ENCODE measurements around the gene ZBTB43. TPM values are rescaled to one million over a fixed set of nuclear protein-coding genes. Genes with fewer than 3 reads are reported as not detected.

ZBTB43 gene
- total RNA-seq, 1 donor from 2014 or later, result 21.5 TPM

GRCh38 chr9:126879288-126879687 is 74.4 kb downstream of the ZBTB43 start:
- Histone ChIP-seq H3K9ac (ENCODE audit: low read length) (no peak overlapping the region), H3K4me1 (ENCODE audit: insufficient read depth, low read length) (no peaks in the 10 kb centered on the region), H3K27me3 (ENCODE audit: insufficient read depth, low read length) (no peaks in the 10 kb centered on the region), H3K4me2 (ENCODE audit: low read length) (no peak overlapping the region), H4K20me1 (ENCODE audit: insufficient read depth, low read length) (peaks cover 72% of the 10 kb centered on the region), H3K4me3 (ENCODE audit: insufficient read depth, low read depth, low read length) (no peak overlapping the region), H3K36me3 (ENCODE audit: insufficient read depth, low read length) (peaks cover 11% of the 10 kb centered on the region), H3K79me2 (ENCODE audit: insufficient read depth, low read length) (peaks cover 36% of the 10 kb centered on the region), H3K9me3 (ENCODE audit: insufficient read depth, low read depth, low read length) (no peaks in the 10 kb centered on the region), H2AFZ (ENCODE audit: low read depth, low read length) (no peak overlapping the region), H3K27ac (ENCODE audit: low read depth, low read length) (no peak overlapping the region)
- Mint-ChIP-seq H3K36me3 (ENCODE audit: low read depth, unreplicated experiment) (peaks cover 23% of the 10 kb centered on the region), H3K27me3 (ENCODE audit: low read depth, unreplicated experiment) (no peaks in the 10 kb centered on the region), H3K4me3 (ENCODE audit: unreplicated experiment) (no peak overlapping the region), H3K9me3 (ENCODE audit: unreplicated experiment) (peaks cover 2% of the 10 kb centered on the region), H3K4me1 (ENCODE audit: low read depth, unreplicated experiment) (peaks cover 12% of the 10 kb centered on the region), H3K27ac (ENCODE audit: unreplicated experiment) (no peak overlapping the region)
- TF ChIP-seq CTCF (IDR thresholded peaks at IDR 0.05; ENCODE audit: insufficient read depth, low read depth, low read length) (no peak), EZH2 (IDR thresholded peaks at IDR 0.05; ENCODE audit: insufficient read depth, low read length) (no peak)
- FAIRE-seq (no peak), DNase-seq (ENCODE audit: low read depth) (no peak)

- H3K36me3 Mint-ChIP-seq (ENCODE audit: low read depth, unreplicated experiment), result peaks cover 23% of the 10 kb centered on the region
- H3K27ac Mint-ChIP-seq (ENCODE audit: unreplicated experiment), result no peak overlapping the region
- no peak overlapping the region for H3K27ac ChIP-seq (ENCODE audit: low read depth, low read length)
- H3K27me3 ChIP-seq (ENCODE audit: insufficient read depth, low read length), result no peaks in the 10 kb centered on the region
- H3K36me3 ChIP-seq (ENCODE audit: insufficient read depth, low read length), result peaks cover 15% of the 10 kb centered on the region
- H3K9me3 Mint-ChIP-seq (ENCODE audit: unreplicated experiment), result peaks cover 2% of the 10 kb centered on the region
- H3K79me2 ChIP-seq (ENCODE audit: insufficient read depth, low read length), result peaks cover 28% of the 10 kb centered on the region
- no peak overlapping the region for H2AFZ ChIP-seq (ENCODE audit: low read depth, low read length)
- H3K4me1 Mint-ChIP-seq (ENCODE audit: low read depth, unreplicated experiment), result peaks cover 5% of the 10 kb centered on the region
- no peak overlapping the region for H3K9ac ChIP-seq (ENCODE audit: low read length)
- H3K4me1 ChIP-seq (ENCODE audit: insufficient read depth, low read length), result no peaks in the 10 kb centered on the region
- FAIRE-seq, result no peak
- H3K9me3 ChIP-seq (ENCODE audit: insufficient read depth, low read depth, low read length), result no peaks in the 10 kb centered on the region
- TF ChIP-seq CTCF (IDR thresholded peaks at IDR 0.05; ENCODE audit: insufficient read depth, low read depth, low read length), result no peak
- no peak for TF ChIP-seq EZH2 (IDR thresholded peaks at IDR 0.05; ENCODE audit: insufficient read depth, low read length)
- no peak for DNase-seq (ENCODE audit: low read depth)
- peaks cover 70% of the 10 kb centered on the region for H4K20me1 ChIP-seq (ENCODE audit: insufficient read depth, low read length)
- H3K4me3 Mint-ChIP-seq (ENCODE audit: unreplicated experiment), result no peak overlapping the region
- no peak overlapping the region for H3K4me2 ChIP-seq (ENCODE audit: low read length)
- no peaks in the 10 kb centered on the region for H3K27me3 Mint-ChIP-seq (ENCODE audit: low read depth, unreplicated experiment)
- H3K4me3 ChIP-seq (ENCODE audit: insufficient read depth, low read depth, low read length), result no peak overlapping the region
Measured at GRCh38 chr9:126880226-126880946, 75.5 kb downstream of the ZBTB43 start.

GRCh38 chr9:126880947-126881332 is 76.1 kb downstream of the ZBTB43 start:
- no peaks in the 10 kb centered on the region for H3K4me1 ChIP-seq (ENCODE audit: insufficient read depth, low read length)
- H3K9ac ChIP-seq (ENCODE audit: low read length), result no peak overlapping the region
- Mint-ChIP-seq H3K36me3 (ENCODE audit: low read depth, unreplicated experiment) (peaks cover 25% of the 10 kb centered on the region), H3K4me3 (ENCODE audit: unreplicated experiment) (no peak overlapping the region), H3K27me3 (ENCODE audit: low read depth, unreplicated experiment) (no peaks in the 10 kb centered on the region), H3K9me3 (ENCODE audit: unreplicated experiment) (peaks cover 2% of the 10 kb centered on the region), H3K4me1 (ENCODE audit: low read depth, unreplicated experiment) (peaks cover 2% of the 10 kb centered on the region), H3K27ac (ENCODE audit: unreplicated experiment) (no peak overlapping the region)
- no peak overlapping the region for H3K27ac ChIP-seq (ENCODE audit: low read depth, low read length)
- H3K9me3 ChIP-seq (ENCODE audit: insufficient read depth, low read depth, low read length), result no peaks in the 10 kb centered on the region
- no peak overlapping the region for H2AFZ ChIP-seq (ENCODE audit: low read depth, low read length)
- H3K4me3 ChIP-seq (ENCODE audit: insufficient read depth, low read depth, low read length), result no peak overlapping the region
- peaks cover 28% of the 10 kb centered on the region for H3K79me2 ChIP-seq (ENCODE audit: insufficient read depth, low read length)
- H3K27me3 ChIP-seq (ENCODE audit: insufficient read depth, low read length), result no peaks in the 10 kb centered on the region
- FAIRE-seq, result no peak
- no peak for TF ChIP-seq CTCF (IDR thresholded peaks at IDR 0.05; ENCODE audit: insufficient read depth, low read depth, low read length)
- no peak for TF ChIP-seq EZH2 (IDR thresholded peaks at IDR 0.05; ENCODE audit: insufficient read depth, low read length)
- H3K4me2 ChIP-seq (ENCODE audit: low read length), result no peak overlapping the region
- H4K20me1 ChIP-seq (ENCODE audit: insufficient read depth, low read length), result peaks cover 65% of the 10 kb centered on the region
- peaks cover 15% of the 10 kb centered on the region for H3K36me3 ChIP-seq (ENCODE audit: insufficient read depth, low read length)
- DNase-seq (ENCODE audit: low read depth), result no peak

Data from astrocyte (in vitro differentiated cells and primary cell).